ENCODE results near the gene FBRS.

DNA sequence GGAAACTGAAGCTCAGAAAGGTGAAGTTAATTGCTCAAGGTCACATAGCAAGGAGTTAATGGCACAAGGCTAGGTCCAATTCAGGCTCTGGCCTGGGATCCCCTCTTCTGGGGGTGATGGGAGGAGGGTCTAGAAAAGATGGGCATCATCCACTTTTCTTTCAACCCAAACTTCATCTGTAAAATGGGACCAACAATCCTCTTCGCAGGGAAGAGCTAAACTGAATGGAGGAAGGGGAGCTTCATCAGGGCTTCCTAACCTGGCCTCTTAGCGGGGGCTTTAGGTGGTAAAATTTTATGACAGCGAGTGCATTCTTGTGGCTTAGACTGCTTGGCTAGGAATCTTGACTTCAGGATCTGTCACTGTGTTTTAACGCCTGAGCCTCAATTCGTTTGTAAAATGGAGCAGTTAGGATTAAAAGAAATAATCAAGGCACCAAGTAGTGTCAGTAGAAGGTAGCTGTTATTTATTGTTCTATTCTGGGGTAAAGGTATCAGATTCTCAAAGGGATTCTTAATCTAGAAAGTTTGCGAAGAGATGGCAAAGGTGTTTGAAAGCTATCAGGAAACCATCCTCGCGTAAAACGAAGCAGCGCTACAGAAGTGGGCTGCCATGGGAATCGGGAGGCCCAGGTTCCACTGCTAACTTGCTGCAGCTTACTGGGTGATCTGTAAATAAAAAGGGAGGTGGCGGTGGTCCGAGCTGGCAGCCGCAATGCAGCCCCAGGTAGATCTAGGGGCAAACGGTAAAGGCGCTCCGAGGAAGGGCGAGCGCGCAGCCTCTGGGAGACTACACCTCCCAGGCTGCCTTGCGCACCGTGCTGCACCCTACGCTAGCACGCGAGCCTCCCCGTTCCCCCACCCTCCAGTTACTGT lies 39.3 kb downstream of the FBRS start:
- TF ChIP-seq POLR2A (IDR thresholded peaks at IDR 0.05) = no peak
- TF ChIP-seq, protein P1, sequence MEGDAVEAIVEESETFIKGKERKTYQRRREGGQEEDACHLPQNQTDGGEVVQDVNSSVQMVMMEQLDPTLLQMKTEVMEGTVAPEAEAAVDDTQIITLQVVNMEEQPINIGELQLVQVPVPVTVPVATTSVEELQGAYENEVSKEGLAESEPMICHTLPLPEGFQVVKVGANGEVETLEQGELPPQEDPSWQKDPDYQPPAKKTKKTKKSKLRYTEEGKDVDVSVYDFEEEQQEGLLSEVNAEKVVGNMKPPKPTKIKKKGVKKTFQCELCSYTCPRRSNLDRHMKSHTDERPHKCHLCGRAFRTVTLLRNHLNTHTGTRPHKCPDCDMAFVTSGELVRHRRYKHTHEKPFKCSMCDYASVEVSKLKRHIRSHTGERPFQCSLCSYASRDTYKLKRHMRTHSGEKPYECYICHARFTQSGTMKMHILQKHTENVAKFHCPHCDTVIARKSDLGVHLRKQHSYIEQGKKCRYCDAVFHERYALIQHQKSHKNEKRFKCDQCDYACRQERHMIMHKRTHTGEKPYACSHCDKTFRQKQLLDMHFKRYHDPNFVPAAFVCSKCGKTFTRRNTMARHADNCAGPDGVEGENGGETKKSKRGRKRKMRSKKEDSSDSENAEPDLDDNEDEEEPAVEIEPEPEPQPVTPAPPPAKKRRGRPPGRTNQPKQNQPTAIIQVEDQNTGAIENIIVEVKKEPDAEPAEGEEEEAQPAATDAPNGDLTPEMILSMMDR (IDR thresholded peaks at IDR 0.05) = no peak

All from right lobe of liver (tissue), 4 donors.